GM23338 (cell line): ENCODE data around the gene OCA2. TPM values are rescaled to one million over a fixed set of nuclear protein-coding genes. Genes with fewer than 3 reads are reported as not detected.

Source experiments
- CREB1 ChIP-seq: fragments of 250-450 bp; sonication (Bioruptor Pico); IDR thresholded peaks from 2 replicates; pipeline ENCODE4 v1.5.0; 2020; ENCODE audit warnings: low read depth, mild to moderate bottlenecking, moderate library complexity
- CTCF ChIP-seq, 2 experiments: fragments of 200-600 bp in 1 of 2; sonication (generic) in 1 of 2; conservative IDR thresholded peaks; 2 replicates each; pipeline versions ENCODE4 v1.5.1 to v1.6.1; 2016 to 2017; ENCODE audit warnings: antibody characterized with exemption in 2 of 2, low read depth in 2 of 2, mild to moderate bottlenecking in 2 of 2, moderate library complexity in 1 of 2
- EZH2 ChIP-seq: fragments of 200-600 bp; sonication (generic); IDR thresholded peaks from one replicate; pipeline ENCODE4 v1.8.0; 2017; ENCODE audit warnings: antibody characterized with exemption, mild to moderate bottlenecking, low read depth; ENCODE audit not compliant: unreplicated experiment
- EZH2phosphoT487 ChIP-seq: fragments of 200-600 bp; sonication (generic); IDR thresholded peaks from one replicate; pipeline ENCODE4 v1.8.1; 2018; ENCODE audit warnings: antibody characterized with exemption; ENCODE audit not compliant: unreplicated experiment
- JUNB ChIP-seq: IDR thresholded peaks from one replicate; pipeline ENCODE4 v1.6.1; 2016; ENCODE audit warnings: antibody characterized with exemption; ENCODE audit not compliant: unreplicated experiment
- POLR2AphosphoS5 ChIP-seq: IDR thresholded peaks from 2 replicates; pipeline ENCODE4 v1.6.1; 2016; ENCODE audit warnings: antibody characterized with exemption, low read depth
- REST ChIP-seq: IDR thresholded peaks from one replicate; pipeline ENCODE4 v1.6.1; 2018; ENCODE audit warnings: antibody characterized with exemption; ENCODE audit not compliant: unreplicated experiment
- STAT1 ChIP-seq: IDR thresholded peaks from one replicate; pipeline ENCODE4 v1.6.1; 2016; ENCODE audit warnings: antibody characterized with exemption; ENCODE audit not compliant: unreplicated experiment
- ZNF331 ChIP-seq: fragments of 250-450 bp; sonication (Bioruptor Pico); IDR thresholded peaks from 2 replicates; pipeline ENCODE4 v1.5.0; 2020; ENCODE audit warnings: low read depth, mild to moderate bottlenecking, moderate library complexity
- ZNF462 ChIP-seq: fragments of 250-450 bp; sonication (Bioruptor Pico); IDR thresholded peaks from 2 replicates; pipeline ENCODE4 v1.5.0; 2020; ENCODE audit warnings: mild to moderate bottlenecking, moderate library complexity
- polyA plus RNA-seq: library from polyadenylated mRNA; unstranded; fragments of >200 nt; fragmentation: Nextera tagmentation; extraction: Ambion mirVana; gene quantifications from 2 replicates; pipeline ENCODE4 v1.2.1, GENCODE V29; 2016
- total RNA-seq: library from RNA; depleted of rRNA; stranded (reverse); fragments of >200 nt; shearing (Covaris generic); gene quantifications from 2 replicates; pipeline ENCODE4 v1.2.3, GENCODE V29; 2014

Gene OCA2
- total and polyA plus RNA-seq, 2 experiments from 2014 or later = 0.40 to 0.69 TPM

GRCh38 chr15:28024889-28025250 lies 74.2 kb downstream of the OCA2 start (continued):
- TF ChIP-seq ZNF462 (CRISPR knock-in tag) = no peak
- no peak for TF ChIP-seq CTCF (conservative IDR thresholded peaks at IDR 0.05; ENCODE audit: low read depth in 2 of 2)
- TF ChIP-seq STAT1 = no peak
- TF ChIP-seq EZH2phosphoT487 = no peak
- no peak for TF ChIP-seq ZNF331 (CRISPR knock-in tag)
- TF ChIP-seq POLR2AphosphoS5 = no peak
- TF ChIP-seq CREB1 (CRISPR knock-in tag) = no peak
- TF ChIP-seq REST = no peak
- no peak for TF ChIP-seq EZH2
- TF ChIP-seq JUNB = no peak
